Hematopoietic multipotent progenitor cell treated with erythropoietin and hydrocortisone succinate and interleukin-3 and kit ligand, for 4 days (in vitro differentiated cells): ENCODE measurements around the gene TTC5.
"Not testable (repeated sequence)": the region's sequence is repeated elsewhere in the genome, so short reads cannot be mapped to it uniquely, and the experiment has no call there.

Source experiments
- DNase-seq: peaks from one replicate; pipeline ENCODE4 v3.0.0-alpha.2; 2015

The TTC5 gene

DNA sequence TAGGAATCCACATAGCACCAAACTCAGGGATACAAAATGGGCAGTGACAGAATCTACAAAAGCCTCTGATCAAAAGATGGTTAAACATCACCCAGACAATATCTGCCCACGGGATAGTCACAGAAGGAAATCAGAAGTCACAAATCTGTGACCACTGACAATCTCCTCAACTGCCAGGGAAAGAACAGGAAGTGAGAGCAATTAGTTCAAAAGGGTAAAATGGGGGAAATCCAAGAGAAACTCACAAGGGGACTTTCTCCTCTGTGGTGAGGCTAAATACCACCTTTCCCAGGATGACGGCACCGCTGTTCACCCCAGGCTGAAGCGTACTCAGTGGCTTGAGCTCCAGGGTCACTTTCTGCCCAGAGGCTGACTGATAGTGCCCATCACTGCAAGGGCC lies 10.7 kb downstream of the TTC5 start:
- DNase-seq, result no peak

DNA sequence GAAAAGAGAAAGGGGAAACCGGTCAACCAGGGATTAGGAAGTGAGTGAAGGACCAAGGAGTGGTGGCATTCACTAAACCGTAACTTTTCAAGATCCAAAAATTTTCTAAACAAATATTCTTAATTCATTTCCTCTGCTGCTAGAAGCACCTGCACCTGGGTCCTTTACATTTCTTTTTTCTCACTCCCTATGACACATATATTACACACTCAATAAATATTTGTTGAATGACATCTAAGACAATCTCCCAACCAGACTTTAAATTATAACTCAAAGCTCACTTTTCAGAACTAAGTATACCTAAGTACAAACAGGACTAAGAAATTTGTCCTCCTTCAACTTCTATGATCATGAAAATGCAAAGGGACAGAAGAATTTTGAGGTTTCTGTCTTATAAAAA lies 11.1 kb downstream of the TTC5 start:
- no peak for DNase-seq

DNA sequence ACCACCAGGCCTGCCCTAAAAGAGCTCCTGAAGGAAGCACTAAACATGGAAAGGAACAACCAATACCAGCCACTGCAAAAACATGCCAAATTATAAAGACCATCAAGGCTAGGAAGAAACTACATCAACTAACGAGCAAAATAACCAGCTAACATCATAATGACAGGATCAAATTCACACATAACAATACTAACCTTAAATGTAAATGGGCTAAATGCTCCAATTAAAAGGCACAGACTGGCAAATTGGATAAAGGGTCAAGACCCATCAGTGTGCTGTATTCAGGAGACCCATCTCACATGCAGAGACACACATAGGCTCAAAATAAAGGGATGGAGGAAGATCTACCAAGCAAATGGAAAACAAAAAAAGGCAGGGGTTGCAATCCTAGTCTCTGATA lies 23.8 kb downstream of the TTC5 start:
- DNase-seq, result not testable (repeated sequence)

DNA sequence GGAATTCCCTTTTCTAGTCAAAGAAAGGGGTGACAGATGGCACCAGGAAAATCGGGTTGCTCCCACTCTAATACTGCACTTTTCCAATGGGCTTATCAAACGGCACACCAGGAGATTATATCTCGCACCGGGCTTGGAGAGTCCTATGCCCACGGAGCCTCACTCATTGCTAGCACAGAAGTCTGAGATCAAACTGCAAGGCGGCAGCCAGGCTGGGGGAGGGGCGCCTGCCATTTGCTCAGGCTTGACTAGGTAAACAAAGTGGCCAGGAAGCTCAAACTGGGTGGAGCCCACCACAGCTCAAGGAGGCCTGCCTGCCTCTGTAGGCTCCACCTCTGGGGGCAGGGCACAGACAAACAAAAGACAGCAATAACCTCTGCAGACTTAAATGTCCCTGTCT lies 25.5 kb downstream of the TTC5 start:
- not testable (repeated sequence) for DNase-seq

DNA sequence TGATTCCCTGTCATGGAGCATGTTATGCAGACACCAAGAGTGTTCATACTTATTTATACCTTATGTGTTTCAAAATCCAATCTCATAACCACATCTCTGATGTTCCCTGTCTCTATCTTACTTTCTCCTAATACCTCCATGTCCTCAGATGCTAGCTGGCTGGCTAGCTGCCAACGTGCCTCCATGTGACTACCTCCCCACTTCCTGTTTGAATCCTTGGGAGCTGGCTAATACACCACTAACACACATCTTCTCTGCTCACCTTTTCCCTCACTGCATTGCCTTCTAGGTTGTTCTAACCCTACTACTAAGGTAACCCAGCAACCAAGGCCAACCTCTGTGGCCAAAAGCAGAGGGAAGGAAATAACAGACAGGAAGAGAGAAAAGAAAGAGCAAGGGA lies 27.3 kb downstream of the TTC5 start:
- peak; percentile 65 for DNase-seq

DNA sequence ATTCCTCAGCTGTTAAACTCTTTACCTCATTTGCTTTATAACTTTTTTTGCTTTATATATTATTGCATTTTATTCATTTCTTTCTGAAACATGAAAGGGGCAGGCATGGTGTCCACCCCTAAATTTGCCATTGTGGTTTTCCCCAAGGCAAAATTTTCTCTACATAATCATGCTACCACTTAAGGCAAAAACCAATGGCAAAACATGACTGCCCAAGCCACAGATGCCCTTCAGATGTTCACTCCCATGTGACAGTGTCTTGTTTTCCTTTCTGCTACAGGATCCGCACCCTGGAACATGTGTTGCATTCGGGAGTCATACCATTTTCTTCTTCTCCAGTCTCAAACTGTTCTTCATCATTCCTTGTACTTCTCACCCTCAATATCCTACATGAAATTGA lies 28.3 kb downstream of the TTC5 start:
- DNase-seq, result no peak

DNA sequence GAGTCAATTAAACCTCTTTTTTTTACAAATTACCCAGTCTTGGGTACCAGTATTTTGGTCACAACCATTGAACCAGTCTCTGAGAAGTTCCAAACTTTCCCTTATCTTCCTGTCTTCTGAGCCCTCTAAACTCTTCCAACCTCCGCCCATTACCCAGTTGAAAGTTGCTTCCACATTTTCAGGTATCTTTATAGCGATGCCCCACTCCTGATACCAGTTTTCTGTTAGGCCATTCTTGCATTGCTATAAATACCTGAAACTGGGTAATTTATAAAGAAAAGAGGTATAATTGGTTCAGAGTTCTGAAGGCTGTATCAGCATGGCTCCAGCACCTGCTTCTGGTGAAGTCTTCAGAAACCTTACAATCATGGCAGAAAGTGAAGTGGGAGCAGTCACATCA lies 31.7 kb downstream of the TTC5 start:
- no peak for DNase-seq

DNA sequence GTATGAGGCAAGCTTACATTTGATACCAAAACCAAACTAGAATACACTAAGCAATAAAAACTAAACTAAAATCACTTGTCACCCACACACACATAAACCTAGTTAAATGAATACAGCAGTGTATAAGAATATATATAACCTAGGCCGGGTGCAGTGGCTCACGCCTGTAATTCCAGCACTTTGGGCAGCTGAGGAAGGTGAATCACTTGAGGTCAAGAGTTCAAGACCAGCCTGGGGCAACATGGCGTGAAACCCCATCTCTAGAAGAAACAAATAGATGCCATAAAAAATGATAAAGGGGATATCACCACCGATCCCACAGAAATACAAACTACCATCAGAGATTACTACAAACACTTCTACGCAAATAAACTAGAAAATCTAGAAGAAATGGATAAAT lies 41.4 kb downstream of the TTC5 start:
- DNase-seq, result not testable (repeated sequence)

DNA sequence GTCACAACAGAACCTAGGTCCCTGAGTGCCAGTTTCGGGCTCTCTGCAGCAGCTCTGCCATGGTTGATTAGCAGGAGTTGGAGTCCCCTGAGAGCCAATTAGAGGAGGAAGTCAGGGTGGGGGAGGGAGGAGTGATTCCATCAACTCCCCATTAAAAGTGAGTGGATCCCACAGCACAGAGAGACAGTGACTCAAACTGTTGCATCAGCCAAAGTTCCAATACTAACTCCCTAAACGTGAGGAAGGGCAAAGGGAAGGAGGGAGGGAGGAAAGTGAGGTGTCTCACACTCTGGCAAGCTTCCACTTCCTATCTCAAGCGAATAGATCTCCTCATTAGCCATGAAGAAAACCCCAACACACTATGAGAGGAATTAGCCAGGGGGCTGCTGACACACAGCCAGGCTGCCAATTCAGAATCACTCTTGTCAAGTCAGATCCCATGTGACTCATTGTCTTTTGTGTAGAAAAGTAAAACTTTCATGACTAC lies 43.1 kb downstream of the TTC5 start:
- no peak for DNase-seq

DNA sequence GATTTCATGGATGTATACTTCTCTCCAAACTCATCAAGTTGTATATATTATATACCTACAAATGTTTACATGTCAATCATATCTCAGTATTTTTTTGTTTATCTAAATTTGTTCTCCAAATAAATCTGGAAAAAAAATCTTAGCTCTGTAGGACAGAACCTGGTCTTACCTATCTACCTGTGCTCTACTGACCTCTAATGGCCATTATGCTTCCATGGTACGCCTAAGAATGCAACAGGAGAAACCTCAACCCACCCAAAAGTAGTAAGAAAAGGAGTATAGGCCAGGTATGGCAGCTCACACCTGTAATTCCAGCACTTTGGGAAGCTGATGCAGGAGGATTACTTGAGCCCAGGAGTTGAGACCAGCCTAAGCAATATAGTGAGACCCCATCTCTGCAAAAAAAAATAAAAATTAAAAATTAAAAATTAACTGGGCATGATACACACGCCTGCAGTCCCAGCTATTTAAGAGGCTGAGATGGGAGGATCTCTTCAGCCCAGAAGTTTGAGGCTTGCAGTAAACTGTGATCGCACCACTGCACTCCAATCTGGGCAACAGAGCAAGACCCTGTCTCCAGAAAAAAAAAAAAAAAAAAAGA lies 58.0 kb downstream of the TTC5 start:
- DNase-seq, result peak; percentile 62
